Keratinocyte (primary cell): ENCODE results near the gene CD2.

Experiments
- EZH2 ChIP-seq: IDR thresholded peaks from one replicate; pipeline ENCODE4 v1.6.1; 2012; ENCODE audit warnings: inconsistent platforms, mild to moderate bottlenecking, low read length, moderate library complexity
- TF ChIP-seq, protein P1 (sequence below), 3 experiments: IDR thresholded peaks in 1 of 3; conservative IDR thresholded peaks in 1 of 3; optimal IDR thresholded peaks in 1 of 3; 2 replicates in 2 of 3; 3 replicates in 1 of 3; pipeline versions ENCODE3 to v1.5.1; 2011; ENCODE audit warnings: low read length in 3 of 3, mild to moderate bottlenecking in 3 of 3, moderate library complexity in 2 of 3, control low read depth in 1 of 3, inconsistent platforms in 1 of 3; ENCODE audit not compliant: insufficient read depth in 2 of 3; ENCODE audit errors: extremely low read depth in 1 of 3

DNA sequence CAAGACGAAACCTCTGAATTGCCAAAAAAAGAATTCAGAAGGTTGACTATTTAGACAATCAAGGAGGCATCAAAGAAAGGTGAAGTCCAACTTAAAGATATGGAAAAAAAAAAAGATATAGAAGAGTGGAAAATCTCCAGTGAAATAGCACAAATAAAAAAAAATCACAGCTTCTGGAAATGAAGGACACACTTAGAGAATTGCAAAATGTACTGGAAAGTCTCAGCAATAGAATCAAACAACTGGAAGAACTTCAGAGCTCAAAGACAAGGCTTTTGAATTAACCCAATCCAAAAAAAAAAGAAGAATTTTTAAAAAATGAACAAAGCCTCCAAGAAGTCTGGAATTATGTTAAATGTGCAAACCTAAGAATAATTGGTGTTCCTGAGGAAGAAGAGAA, 31.8 kb downstream of the CD2 start:
- TF ChIP-seq, protein P1, sequence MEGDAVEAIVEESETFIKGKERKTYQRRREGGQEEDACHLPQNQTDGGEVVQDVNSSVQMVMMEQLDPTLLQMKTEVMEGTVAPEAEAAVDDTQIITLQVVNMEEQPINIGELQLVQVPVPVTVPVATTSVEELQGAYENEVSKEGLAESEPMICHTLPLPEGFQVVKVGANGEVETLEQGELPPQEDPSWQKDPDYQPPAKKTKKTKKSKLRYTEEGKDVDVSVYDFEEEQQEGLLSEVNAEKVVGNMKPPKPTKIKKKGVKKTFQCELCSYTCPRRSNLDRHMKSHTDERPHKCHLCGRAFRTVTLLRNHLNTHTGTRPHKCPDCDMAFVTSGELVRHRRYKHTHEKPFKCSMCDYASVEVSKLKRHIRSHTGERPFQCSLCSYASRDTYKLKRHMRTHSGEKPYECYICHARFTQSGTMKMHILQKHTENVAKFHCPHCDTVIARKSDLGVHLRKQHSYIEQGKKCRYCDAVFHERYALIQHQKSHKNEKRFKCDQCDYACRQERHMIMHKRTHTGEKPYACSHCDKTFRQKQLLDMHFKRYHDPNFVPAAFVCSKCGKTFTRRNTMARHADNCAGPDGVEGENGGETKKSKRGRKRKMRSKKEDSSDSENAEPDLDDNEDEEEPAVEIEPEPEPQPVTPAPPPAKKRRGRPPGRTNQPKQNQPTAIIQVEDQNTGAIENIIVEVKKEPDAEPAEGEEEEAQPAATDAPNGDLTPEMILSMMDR (optimal IDR thresholded peaks at IDR 0.05 in 1 of 3, IDR thresholded peaks at IDR 0.05 in 1 of 3, conservative IDR thresholded peaks at IDR 0.05 in 1 of 3; ENCODE audit: extremely low read depth in 1 of 3, insufficient read depth in 2 of 3, low read length in 3 of 3) = no peak
- TF ChIP-seq EZH2 = no peak
